AG09309 (cell line): ENCODE measurements around the gene NLRP6.

Experiments
- DNase-seq: peaks from one replicate; pipeline ENCODE4 v3.0.0-alpha.2; 2010; ENCODE audit warnings: low read depth
- H3K4me3 ChIP-seq: 2 replicates; pipeline ENCODE4 v1.5.1; 2011; ENCODE audit warnings: mild to moderate bottlenecking, low read depth, low read length, moderate library complexity; ENCODE audit not compliant: control insufficient read depth
- CTCF ChIP-seq: IDR thresholded peaks from 2 replicates; pipeline ENCODE4 v1.5.1; 2011; ENCODE audit warnings: mild to moderate bottlenecking, low read depth, low read length, inconsistent platforms; ENCODE audit not compliant: insufficient read depth, control insufficient read depth; ENCODE audit errors: missing control alignments

Gene NLRP6

GRCh38 chr11:250740-251299, 27.4 kb upstream of the NLRP6 start:
- TF ChIP-seq CTCF = peak; percentile 71
- H3K4me3 ChIP-seq = no peak overlapping the region
- DNase-seq = no peak

- no peak for DNase-seq
- TF ChIP-seq CTCF = no peak
- H3K4me3 ChIP-seq = no peak overlapping the region
Measured at GRCh38 chr11:251550-251949, 26.7 kb upstream of the NLRP6 start.

GRCh38 chr11:252666-253065, 25.5 kb upstream of the NLRP6 start:
- no peak overlapping the region for H3K4me3 ChIP-seq
- no peak for DNase-seq
- TF ChIP-seq CTCF = no peak

DNA sequence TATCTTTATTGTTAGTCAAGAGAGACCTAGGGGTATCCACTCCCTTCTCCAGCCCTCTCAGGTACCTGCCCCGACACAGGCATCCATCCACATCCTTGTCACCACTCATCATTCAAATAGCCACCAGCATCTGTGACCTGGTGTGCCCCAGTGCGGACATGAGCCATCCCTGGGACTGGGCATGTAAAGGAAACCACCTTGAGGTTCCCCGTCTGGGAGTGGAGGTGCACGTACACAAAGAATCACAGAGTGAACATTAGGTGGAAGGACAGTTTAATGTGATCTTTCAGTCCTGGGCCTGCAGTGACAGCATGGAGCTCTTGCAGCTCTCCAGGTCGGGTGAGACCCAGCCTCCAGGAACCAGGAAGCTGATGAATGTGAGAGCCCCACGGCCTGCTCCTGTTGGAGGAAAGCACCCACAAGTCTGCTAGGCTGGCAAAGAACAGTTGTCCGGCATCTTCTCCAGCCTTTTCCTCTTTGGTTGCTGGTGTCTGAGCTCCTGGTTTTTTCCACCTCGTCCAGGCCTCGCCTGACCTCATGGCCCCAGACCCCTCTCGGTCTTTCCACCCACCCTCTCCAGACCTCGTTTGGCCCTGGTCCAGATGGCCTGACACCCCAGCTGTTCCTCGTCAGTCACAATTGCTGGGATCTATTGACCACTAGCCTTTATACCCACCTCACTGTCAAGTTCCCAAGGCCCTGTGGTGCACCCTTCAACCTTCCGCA, 24.9 kb upstream of the NLRP6 start:
- no peak overlapping the region for H3K4me3 ChIP-seq
- TF ChIP-seq CTCF = no peak
- DNase-seq = no peak

- no peak overlapping the region for H3K4me3 ChIP-seq
- no peak for DNase-seq
- no peak for TF ChIP-seq CTCF
Measured at GRCh38 chr11:253886-254270, 24.3 kb upstream of the NLRP6 start.

GRCh38 chr11:255176-255575, 23.0 kb upstream of the NLRP6 start:
- TF ChIP-seq CTCF = no peak
- DNase-seq = no peak
- H3K4me3 ChIP-seq = no peak overlapping the region

DNA sequence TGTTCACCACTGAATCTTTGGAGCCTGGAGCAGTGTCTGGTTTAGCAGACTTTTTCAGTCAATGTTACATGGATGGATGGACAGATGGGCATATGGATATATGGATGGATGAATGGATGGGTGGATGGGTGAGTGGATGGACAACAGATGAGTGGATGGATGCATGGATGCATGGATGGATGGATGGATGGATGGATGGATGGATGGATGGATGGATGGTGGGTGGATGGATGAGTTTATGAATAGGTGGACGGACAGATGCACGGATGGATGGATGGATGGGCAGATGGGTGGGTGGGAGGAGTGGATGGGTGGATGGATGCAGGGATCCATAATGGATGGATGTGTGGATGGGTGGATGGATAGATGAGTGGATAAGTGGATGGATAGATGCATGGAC, 22.4 kb upstream of the NLRP6 start:
- TF ChIP-seq CTCF = no peak
- H3K4me3 ChIP-seq = no peak overlapping the region
- no peak for DNase-seq
